A204.1 (cell line): ENCODE results near the gene RPLP1.
"Not testable (repeated sequence)": the region's sequence is repeated elsewhere in the genome, so short reads cannot be mapped to it uniquely, and the experiment has no call there.

Experiments used
- FAIRE-seq: peaks from 2 replicates; lab custom pipeline; 2012; peaks lifted over from hg19 to GRCh38; lab: Jason Lieb, UNC

Gene RPLP1

GRCh38 chr15:69439623-69440022 is 13.0 kb upstream of the RPLP1 start:
- no peak for FAIRE-seq

GRCh38 chr15:69443032-69443611 is 9.5 kb upstream of the RPLP1 start:
- no peak for FAIRE-seq

DNA sequence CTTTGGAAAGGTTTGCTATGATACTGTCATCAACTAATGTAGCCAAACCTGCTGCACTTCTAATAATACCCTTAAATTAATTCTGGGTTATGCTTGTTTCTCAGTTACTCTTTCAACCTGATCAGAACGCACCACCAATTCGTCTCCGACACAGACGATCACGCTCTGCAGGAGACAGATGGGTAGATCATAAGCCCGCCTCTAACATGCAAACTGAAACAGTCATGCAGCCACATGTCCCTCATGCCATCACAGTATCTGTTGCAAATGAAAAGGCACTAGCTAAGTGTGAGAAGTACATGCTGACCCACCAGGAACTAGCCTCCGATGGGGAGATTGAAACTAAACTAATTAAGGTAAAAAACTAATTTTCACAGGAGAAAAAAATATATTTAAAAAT is 7.9 kb upstream of the RPLP1 start:
- no peak for FAIRE-seq

GRCh38 chr15:69446953-69447352 is 5.7 kb upstream of the RPLP1 start:
- no peak for FAIRE-seq

- not testable (repeated sequence) for FAIRE-seq
Measured at GRCh38 chr15:69450221-69450620, 2.4 kb upstream of the RPLP1 start.

GRCh38 chr15:69450968-69451695 is 1.5 kb upstream of the RPLP1 start:
- no peak for FAIRE-seq

DNA sequence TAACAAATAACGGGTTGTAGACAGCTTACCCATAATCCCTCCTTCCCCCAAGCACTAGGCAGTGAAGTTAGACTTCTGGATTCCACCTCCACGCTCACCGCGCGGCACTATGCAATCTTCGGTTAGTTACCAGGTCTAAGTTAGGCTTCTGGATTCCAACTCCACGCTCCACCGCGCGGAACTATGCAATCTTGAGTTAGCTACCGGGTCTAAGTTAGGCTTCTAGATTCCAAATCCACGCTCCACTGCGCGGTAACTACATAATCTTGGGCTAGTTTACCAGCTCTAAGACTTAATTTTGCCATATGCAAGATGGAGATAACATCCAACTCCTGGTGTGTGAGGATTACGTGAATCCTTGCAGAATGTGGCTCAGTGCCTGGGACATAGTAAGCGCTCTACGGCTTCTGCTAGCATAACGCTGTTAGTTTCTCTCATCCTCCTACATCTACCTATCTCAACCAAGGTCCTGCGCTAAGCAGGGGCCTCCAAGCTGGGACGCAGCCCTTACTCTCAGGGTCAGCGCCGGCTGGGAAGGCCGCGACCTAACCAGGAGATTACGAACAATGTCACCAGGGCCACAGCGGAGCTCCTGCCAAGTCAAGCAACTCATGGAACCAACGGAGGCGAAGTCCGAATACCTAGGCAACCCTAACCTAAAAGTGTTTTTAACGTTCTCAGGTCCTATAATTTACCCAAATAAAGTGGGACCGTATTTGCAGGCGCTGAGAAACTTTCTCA is 497 bp upstream of the RPLP1 start:
- peak; percentile 92 for FAIRE-seq

DNA sequence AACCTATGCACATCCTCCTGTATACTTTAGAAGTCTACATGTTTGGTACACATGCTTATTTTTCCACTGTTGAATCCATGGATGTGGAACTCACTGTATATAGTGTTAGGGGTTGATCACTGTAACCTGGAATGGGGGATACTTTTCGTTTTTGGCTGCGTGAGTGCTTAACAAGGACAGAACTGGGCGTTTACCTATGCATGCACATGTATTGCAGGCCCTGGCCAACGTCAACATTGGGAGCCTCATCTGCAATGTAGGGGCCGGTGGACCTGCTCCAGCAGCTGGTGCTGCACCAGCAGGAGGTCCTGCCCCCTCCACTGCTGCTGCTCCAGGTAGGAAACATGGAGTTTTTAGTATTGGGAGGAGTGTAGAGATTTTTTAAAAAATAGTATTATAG is 2.3 kb downstream of the RPLP1 start:
- FAIRE-seq = no peak

DNA sequence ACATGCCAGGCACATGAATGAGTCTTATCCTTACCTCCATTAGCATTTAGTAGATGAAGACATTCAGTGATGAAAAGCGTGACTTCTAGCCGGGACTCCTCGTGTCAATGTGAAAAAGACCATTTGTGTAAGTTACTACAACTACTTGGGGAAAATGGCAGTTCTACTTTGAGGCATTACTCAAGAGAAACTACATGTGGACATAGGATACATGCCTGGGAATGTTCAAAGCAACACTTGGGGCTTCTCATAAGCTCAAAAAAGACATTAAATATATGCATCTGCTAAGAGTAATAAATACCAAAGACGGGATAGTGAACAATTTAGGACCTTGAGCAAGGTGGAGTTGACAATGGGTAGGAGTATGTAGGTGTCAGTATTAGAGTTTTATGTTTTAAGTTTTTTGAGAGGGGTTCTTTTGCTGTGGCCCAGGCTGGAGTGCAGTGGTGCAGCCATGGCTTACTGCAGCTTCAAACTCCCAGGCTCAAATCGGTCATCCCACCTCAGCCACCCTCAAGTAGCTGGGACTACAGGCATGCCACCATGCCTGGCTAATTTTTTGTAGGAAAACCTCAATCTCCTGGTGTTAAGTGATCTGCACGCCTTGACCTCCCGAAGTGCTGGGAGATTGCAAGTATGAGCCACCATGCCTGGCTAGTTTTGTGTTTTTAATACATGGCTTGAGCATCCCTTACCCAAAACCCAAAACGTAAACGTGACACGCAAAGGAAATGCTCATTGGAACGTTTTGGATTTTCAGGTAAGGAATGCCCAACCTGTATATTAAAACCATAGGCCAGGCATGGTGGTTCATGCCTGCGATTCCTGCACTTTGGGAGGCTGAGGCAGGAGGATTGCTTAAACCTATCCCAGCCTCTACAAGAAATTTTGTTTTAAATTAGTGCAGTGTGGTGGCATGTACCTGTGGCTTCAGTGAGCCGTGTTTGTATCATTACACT is 3.9 kb downstream of the RPLP1 start:
- no peak for FAIRE-seq

DNA sequence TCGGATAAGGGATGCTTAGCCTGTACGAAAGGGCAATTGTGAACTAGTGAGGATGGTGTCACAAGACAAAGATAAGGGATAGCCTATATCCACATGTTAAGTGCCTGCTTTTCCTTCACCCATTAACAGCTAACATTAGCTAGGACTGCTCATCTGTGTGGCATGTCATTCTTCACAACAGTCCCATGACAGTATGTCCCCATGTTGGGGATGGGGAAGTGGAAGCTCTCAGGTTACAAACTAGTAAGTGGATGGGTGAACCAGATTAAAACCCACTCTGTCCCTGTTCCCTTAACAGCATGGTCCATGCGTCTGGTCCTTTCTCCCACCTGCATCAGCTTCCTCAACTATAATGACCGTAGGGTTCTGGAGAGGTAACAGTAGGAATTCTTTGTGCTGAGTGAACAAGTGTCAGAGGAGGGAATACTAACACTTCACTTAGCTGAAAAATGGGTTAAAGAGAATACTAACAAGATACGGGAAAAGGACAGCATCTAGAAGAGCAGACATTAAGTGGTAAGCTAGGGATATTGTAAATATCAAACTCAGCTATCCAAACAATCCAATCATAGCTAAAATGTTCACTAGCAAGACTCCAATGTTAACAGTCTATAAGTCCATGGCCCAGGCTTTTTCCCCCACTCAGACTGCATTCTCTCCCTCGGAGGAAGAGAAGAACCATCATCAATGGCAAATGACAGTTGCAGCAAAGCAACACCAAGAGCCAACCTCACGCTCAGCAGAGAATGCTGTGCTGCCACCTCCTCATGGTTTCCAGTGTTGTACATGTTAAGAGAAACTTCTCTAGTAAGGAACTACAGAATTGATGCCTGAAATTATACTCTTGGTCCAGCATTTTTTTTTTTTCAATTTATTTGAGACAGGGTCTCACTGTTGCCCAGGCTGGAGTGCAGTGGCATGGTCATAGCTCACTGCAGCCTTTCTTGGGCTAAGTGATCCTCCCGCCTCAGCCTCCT is 5.0 kb downstream of the RPLP1 start:
- no peak for FAIRE-seq

DNA sequence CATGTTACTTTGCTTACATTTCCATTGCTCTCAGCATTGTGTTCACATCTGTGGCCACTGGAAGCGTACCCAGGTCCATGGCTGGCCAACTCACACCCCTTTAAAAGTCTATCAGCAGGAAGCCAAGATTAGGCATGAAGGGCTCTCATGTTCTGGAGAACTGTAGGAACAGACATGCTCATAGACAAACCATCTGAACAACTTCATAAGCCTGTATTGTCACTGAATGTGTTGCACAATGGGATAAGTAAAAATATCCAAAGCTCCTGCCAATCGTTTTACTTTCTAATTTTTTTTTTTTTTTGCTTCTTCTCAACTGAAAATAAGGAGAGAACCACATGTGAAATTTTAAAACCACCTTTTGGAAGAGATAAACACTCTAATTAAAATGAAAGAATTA is 6.4 kb downstream of the RPLP1 start:
- FAIRE-seq = no peak

DNA sequence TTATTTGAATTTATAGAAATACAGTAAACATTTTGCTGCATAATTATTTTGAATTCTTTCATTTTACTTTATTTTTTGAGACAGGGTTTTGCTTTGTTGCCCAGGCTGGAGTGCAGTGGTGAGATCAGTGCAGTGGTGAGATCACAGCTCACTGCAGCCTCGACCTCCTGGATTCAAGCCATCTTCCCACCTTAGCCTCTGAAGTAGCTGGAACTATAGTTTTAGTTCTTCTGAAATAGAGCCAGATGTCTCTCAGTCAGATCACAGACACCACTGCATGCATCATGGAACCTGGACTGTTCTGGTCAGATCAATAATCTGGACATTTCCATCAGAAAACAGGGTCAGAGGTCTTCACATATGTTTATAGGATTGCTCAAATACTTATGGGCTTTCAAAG is 7.9 kb downstream of the RPLP1 start:
- FAIRE-seq = no peak

- FAIRE-seq = no peak
Measured at GRCh38 chr15:69462030-69462492, 9.4 kb downstream of the RPLP1 start.

DNA sequence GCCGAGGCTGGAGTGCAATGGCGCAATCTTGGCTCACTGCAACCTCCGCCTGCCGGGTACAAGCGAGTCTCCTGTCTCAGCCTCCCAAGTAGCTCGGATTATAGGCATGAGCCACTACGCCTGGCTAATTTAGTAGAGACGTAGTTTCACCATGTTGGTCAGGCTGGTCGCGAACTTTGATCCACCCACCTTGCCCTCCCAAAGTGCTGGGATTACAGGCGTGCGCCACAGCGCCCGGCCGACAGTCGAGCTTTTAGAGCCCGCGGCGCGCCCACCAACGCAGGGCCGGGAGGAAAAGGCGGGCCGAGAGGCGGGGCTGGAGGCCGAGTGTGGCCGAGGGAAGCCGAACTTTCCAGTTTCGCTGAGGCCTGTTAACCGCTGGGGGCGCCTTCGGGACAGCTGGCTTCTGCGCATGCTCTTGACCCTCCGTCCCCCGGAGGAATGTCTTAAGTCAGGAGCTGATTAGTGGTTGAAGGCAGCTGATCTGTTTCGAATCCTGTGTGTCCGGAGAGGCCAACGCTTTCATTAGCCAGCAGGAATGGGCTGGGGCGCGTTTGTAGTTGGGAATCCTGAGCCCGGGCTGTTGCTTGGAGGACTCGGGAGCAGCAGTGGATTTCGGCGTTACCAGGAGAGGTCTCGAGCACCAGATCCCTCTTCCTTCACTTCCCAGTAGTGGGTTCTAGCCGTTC is 10.0 kb downstream of the RPLP1 start:
- FAIRE-seq = peak; percentile 85

DNA sequence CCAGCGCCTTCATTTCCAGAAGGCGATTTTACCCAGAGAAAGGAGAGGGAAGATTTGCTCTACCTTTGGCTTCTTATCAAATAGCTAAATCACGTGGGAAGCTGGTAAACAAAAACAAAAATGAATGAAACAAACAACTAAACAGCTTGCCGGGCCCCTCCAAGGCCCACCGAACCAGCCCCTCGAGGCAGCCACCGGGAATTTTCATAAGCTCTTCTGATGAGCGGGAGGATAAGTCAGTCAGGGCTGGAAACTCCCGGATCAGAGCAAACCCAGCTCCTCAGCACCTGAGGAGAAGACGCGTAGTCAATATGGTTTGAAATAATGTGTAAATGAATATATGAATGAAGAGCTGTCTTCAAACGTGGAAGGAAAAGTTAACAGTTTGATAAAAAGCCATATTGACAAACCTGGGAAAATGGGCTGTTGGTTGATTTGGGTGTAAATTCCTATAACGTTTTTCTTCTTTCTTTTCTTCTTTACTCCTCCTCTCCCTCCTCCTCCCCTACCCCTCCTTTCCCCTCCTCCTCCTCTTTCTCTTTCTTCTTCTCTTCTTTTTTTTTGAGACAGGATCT is 10.7 kb downstream of the RPLP1 start:
- no peak for FAIRE-seq

GRCh38 chr15:69465253-69465652 is 12.6 kb downstream of the RPLP1 start:
- FAIRE-seq = no peak

DNA sequence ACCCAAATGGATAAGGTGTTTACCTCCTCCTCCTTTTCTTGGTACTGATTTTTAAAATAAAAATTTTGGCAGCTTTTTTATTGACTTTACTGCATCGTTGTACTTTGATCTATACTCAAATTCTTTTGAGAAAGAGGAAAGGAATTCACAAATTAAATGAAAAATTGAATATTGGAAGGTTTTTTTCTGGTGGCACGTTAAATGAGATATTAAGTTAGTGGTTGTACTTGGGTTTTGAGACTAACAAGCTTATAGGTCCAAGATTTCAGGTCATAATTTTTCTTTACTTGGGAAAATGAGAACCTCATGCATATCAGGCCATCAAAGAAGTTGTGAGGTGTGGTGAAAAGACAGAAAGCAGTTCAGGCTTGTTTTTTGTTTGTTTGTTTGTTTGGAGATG is 14.1 kb downstream of the RPLP1 start:
- FAIRE-seq = no peak

- FAIRE-seq = no peak
Measured at GRCh38 chr15:69467636-69468035, 15.0 kb downstream of the RPLP1 start.

GRCh38 chr15:69468241-69469121 is 15.9 kb downstream of the RPLP1 start:
- no peak for FAIRE-seq
